ENCODE results near the gene CNTN5.

CNTN5 gene

GRCh38 chr11:99531468-99531867 is 510.7 kb downstream of the CNTN5 start:
- DNase-seq: no peak

- no peak for DNase-seq
Observed at GRCh38 chr11:99534812-99535211, 514.1 kb downstream of the CNTN5 start.

GRCh38 chr11:99535406-99535805 is 514.7 kb downstream of the CNTN5 start:
- no peak for DNase-seq

GRCh38 chr11:99535819-99536218 is 515.1 kb downstream of the CNTN5 start:
- no peak for DNase-seq

GRCh38 chr11:99537681-99538080 is 516.9 kb downstream of the CNTN5 start:
- DNase-seq: no peak

- DNase-seq: no peak
Observed at GRCh38 chr11:99545616-99546015, 524.9 kb downstream of the CNTN5 start.

- no peak for DNase-seq
Observed at GRCh38 chr11:99548264-99548663, 527.5 kb downstream of the CNTN5 start.

- DNase-seq: no peak
Observed at GRCh38 chr11:99554232-99554903, 533.6 kb downstream of the CNTN5 start.

GRCh38 chr11:99555486-99555885 is 534.7 kb downstream of the CNTN5 start:
- DNase-seq: no peak

GRCh38 chr11:99565333-99565732 is 544.6 kb downstream of the CNTN5 start:
- DNase-seq: no peak

GRCh38 chr11:99567334-99567956 is 546.7 kb downstream of the CNTN5 start:
- no peak for DNase-seq

GRCh38 chr11:99568808-99569207 is 548.1 kb downstream of the CNTN5 start:
- no peak for DNase-seq

- no peak for DNase-seq
Observed at GRCh38 chr11:99571094-99571493, 550.3 kb downstream of the CNTN5 start.

GRCh38 chr11:99584830-99585229 is 564.1 kb downstream of the CNTN5 start:
- no peak for DNase-seq

- no peak for DNase-seq
Observed at GRCh38 chr11:99585606-99586005, 564.9 kb downstream of the CNTN5 start.

- DNase-seq: no peak
Observed at GRCh38 chr11:99589771-99590170, 569.0 kb downstream of the CNTN5 start.

- no peak for DNase-seq
Observed at GRCh38 chr11:99592266-99592665, 571.5 kb downstream of the CNTN5 start.

GRCh38 chr11:99593197-99593596 is 572.4 kb downstream of the CNTN5 start:
- DNase-seq: no peak

- no peak for DNase-seq
Observed at GRCh38 chr11:99601179-99601578, 580.4 kb downstream of the CNTN5 start.

GRCh38 chr11:99614352-99614751 is 593.6 kb downstream of the CNTN5 start:
- DNase-seq: no peak

GRCh38 chr11:99630629-99631028 is 609.9 kb downstream of the CNTN5 start:
- DNase-seq: no peak

GRCh38 chr11:99631618-99632017 is 610.9 kb downstream of the CNTN5 start:
- no peak for DNase-seq

- DNase-seq: no peak
Observed at GRCh38 chr11:99632969-99633368, 612.2 kb downstream of the CNTN5 start.

- DNase-seq: no peak
Observed at GRCh38 chr11:99634581-99634980, 613.8 kb downstream of the CNTN5 start.

- no peak for DNase-seq
Observed at GRCh38 chr11:99638073-99638553, 617.4 kb downstream of the CNTN5 start.

Data from NCI-H1092 treated with DMSO at 0.1 percent for 48 hours (cell line).